H1 (cell line): ENCODE data around the gene AQP11. TPM values are rescaled to one million over a fixed set of nuclear protein-coding genes. Genes with fewer than 3 reads are reported as not detected.

Source experiments
- CTCF ChIA-PET: fragments of 300-600 bp; sonication (Branson Sonifier 250); formaldehyde crosslinking; loops from one replicate; lab custom pipeline; 2021; ENCODE audit not compliant: partially characterized antibody; lab: Charles Lee
- POLR2A ChIA-PET: fragments of 300-600 bp; sonication (Branson Sonifier 250); formaldehyde crosslinking; loops from one replicate; lab custom pipeline; 2021; ENCODE audit warnings: inconsistent platforms; ENCODE audit not compliant: partially characterized antibody; lab: Charles Lee
- DNase-seq, 2 experiments: peaks; one replicate each; pipeline versions ENCODE4 v3.0.0 to v3.0.0-alpha.2; 2010 to 2022; ENCODE audit warnings: low spot score in 2 of 2, low read depth in 1 of 2, mixed read lengths in 1 of 2
- FAIRE-seq: peaks from 2 replicates; lab custom pipeline; 2011; peaks lifted over from hg19 to GRCh38; lab: Jason Lieb, UNC
- H2AFZ ChIP-seq: 2 replicates; pipeline ENCODE4 v1.8.1; 2012; ENCODE audit warnings: low read length, inconsistent platforms
- H2AK5ac ChIP-seq: 2 replicates; pipeline ENCODE4 v1.6.1; 2013; ENCODE audit warnings: low read depth, low read length
- H2BK120ac ChIP-seq: replicated peaks from 2 replicates; pipeline ENCODE3; 2013; ENCODE audit warnings: low read depth, low read length, inconsistent platforms
- H2BK12ac ChIP-seq: 2 replicates; pipeline ENCODE4 v1.6.1; 2013; ENCODE audit warnings: low read depth, low read length
- H2BK15ac ChIP-seq: 2 replicates; pipeline ENCODE4 v1.6.1; 2013; ENCODE audit warnings: low read length
- H2BK20ac ChIP-seq: 2 replicates; pipeline ENCODE4 v1.6.1; 2013; ENCODE audit warnings: low read length
- H2BK5ac ChIP-seq: 2 replicates; pipeline ENCODE4 v1.6.1; 2013; ENCODE audit warnings: low read depth, low read length
- H3K14ac ChIP-seq: 2 replicates; pipeline ENCODE4 v1.6.1; 2013; ENCODE audit warnings: inconsistent platforms; ENCODE audit not compliant: insufficient read length
- H3K18ac ChIP-seq: 2 replicates; pipeline ENCODE4 v1.6.1; 2013; ENCODE audit warnings: low read length; ENCODE audit errors: extremely low read depth
- H3K23ac ChIP-seq: 2 replicates; pipeline ENCODE4 v1.6.1; 2013; ENCODE audit warnings: inconsistent platforms; ENCODE audit not compliant: insufficient read length
- H3K23me2 ChIP-seq: 2 replicates; pipeline ENCODE4 v1.6.1; 2013; ENCODE audit warnings: low read depth, low read length
- H3K27ac ChIP-seq: 2 replicates; pipeline ENCODE4 v1.6.1; 2011; ENCODE audit warnings: low read depth, low read length, inconsistent platforms
- H3K27me3 ChIP-seq, 4 experiments: replicated peaks in 1 of 4; 1 replicate in 1 of 4; 2 replicates in 3 of 4; pipeline versions ENCODE4 v1.6.1 to v1.8.1; 2011 to 2013; ENCODE audit warnings: low read length in 3 of 4, mild to moderate bottlenecking in 3 of 4, inconsistent platforms in 2 of 4, mixed read lengths in 2 of 4, moderate library complexity in 1 of 4; ENCODE audit not compliant: control insufficient read depth in 3 of 4, insufficient read depth in 3 of 4; ENCODE audit errors: extremely low read depth in 1 of 4
- H3K36me3 ChIP-seq, 4 experiments: 2 replicates each; pipeline versions ENCODE4 v1.6.1 to v1.8.1; 2011 to 2013; ENCODE audit warnings: mild to moderate bottlenecking in 4 of 4, low read length in 3 of 4, moderate library complexity in 2 of 4, control low read depth in 1 of 4, inconsistent platforms in 1 of 4; ENCODE audit not compliant: insufficient read depth in 4 of 4, control insufficient read depth in 2 of 4
- H3K4ac ChIP-seq: replicated peaks from 2 replicates; pipeline ENCODE3; 2013; ENCODE audit warnings: low read length, low read depth, mixed read lengths, inconsistent platforms; ENCODE audit not compliant: insufficient read length
- H3K4me1 ChIP-seq, 4 experiments: replicated peaks in 1 of 4; 1 replicate in 1 of 4; 2 replicates in 3 of 4; pipeline versions ENCODE4 v1.6.1 to v1.8.1; 2011 to 2013; ENCODE audit warnings: low read length in 3 of 4, inconsistent platforms in 2 of 4, mixed read lengths in 1 of 4; ENCODE audit not compliant: insufficient read depth in 4 of 4, control insufficient read depth in 3 of 4
- H3K4me2 ChIP-seq, 2 experiments: 2 replicates each; pipeline versions ENCODE4 v1.6.1 to v1.8.1; 2011 to 2013; ENCODE audit warnings: low read depth in 2 of 2, low read length in 2 of 2, control low read depth in 1 of 2, inconsistent platforms in 1 of 2, mild to moderate bottlenecking in 1 of 2; ENCODE audit not compliant: insufficient read depth in 1 of 2
- H3K4me3 ChIP-seq, 4 experiments: fragments of 200-600, 300-600 bp in 1 of 4; sonication (generic), shearing (Covaris generic), sonication (Bioruptor Twin) in 1 of 4; 2 replicates each; pipeline versions ENCODE4 v1.5.1 to v1.8.1; 2011 to 2016; ENCODE audit warnings: low read length in 4 of 4, low read depth in 3 of 4, control low read depth in 2 of 4, inconsistent platforms in 2 of 4, mild to moderate bottlenecking in 2 of 4, mixed read lengths in 1 of 4, moderate library complexity in 1 of 4; ENCODE audit not compliant: insufficient read depth in 2 of 4; ENCODE audit errors: extremely low read depth in 1 of 4
- H3K56ac ChIP-seq: replicated peaks from 2 replicates; pipeline ENCODE3; 2013; ENCODE audit warnings: low read depth, mild to moderate bottlenecking, mixed read lengths, low read length, inconsistent platforms; ENCODE audit not compliant: insufficient read length
- H3K79me1 ChIP-seq: 2 replicates; pipeline ENCODE4 v1.6.1; 2013; ENCODE audit warnings: low read depth, low read length, control low read depth
- H3K79me2 ChIP-seq, 2 experiments: 2 replicates each; pipeline versions ENCODE4 v1.6.1 to v1.8.1; 2012 to 2013; ENCODE audit warnings: low read length in 2 of 2, mild to moderate bottlenecking in 2 of 2, inconsistent platforms in 1 of 2; ENCODE audit not compliant: insufficient read depth in 2 of 2, control insufficient read depth in 1 of 2
- H3K9ac ChIP-seq, 4 experiments: replicated peaks in 1 of 4; 1 replicate in 1 of 4; 2 replicates in 3 of 4; pipeline versions ENCODE4 v1.6.1 to v1.8.1; 2011 to 2013; ENCODE audit warnings: low read depth in 3 of 4, low read length in 3 of 4, control low read depth in 2 of 4, mild to moderate bottlenecking in 2 of 4, moderate library complexity in 2 of 4, inconsistent platforms in 1 of 4; ENCODE audit errors: extremely low read depth in 1 of 4
- H3K9me3 ChIP-seq, 2 experiments: 2 replicates each; pipeline versions ENCODE4 v1.6.1 to v1.8.1; 2012 to 2013; ENCODE audit warnings: mild to moderate bottlenecking in 2 of 2, moderate library complexity in 2 of 2, control low read depth in 1 of 2, inconsistent platforms in 1 of 2, low read depth in 1 of 2, low read length in 1 of 2, mixed read lengths in 1 of 2; ENCODE audit not compliant: insufficient read depth in 2 of 2
- H4K20me1 ChIP-seq, 2 experiments: replicated peaks in 1 of 2; 2 replicates each; pipeline versions ENCODE3 to v1.8.1; 2011 to 2013; ENCODE audit warnings: inconsistent platforms in 2 of 2, low read length in 2 of 2, mild to moderate bottlenecking in 1 of 2; ENCODE audit not compliant: insufficient read depth in 2 of 2, control insufficient read depth in 1 of 2
- H4K5ac ChIP-seq: 2 replicates; pipeline ENCODE4 v1.6.1; 2013; ENCODE audit warnings: low read length, low read depth, mixed read lengths, inconsistent platforms; ENCODE audit not compliant: insufficient read length
- H4K8ac ChIP-seq: 2 replicates; pipeline ENCODE4 v1.8.0; 2013; ENCODE audit warnings: mild to moderate bottlenecking, moderate library complexity, low read length, inconsistent platforms; ENCODE audit not compliant: insufficient read depth; ENCODE audit errors: extremely low read depth
- H4K91ac ChIP-seq: replicated peaks from 2 replicates; pipeline ENCODE3; 2013; ENCODE audit warnings: low read length, mixed read lengths, inconsistent platforms; ENCODE audit not compliant: insufficient read length
- ATF3 ChIP-seq: IDR thresholded peaks from 2 replicates; pipeline ENCODE4 v1.6.1; 2011; ENCODE audit warnings: low read depth, mild to moderate bottlenecking, low read length; ENCODE audit not compliant: insufficient read depth
- BCL11A ChIP-seq, 2 experiments: IDR thresholded peaks; one replicate each; pipeline ENCODE4 v1.6.1; 2011; ENCODE audit warnings: low read depth in 2 of 2, low read length in 2 of 2, mild to moderate bottlenecking in 2 of 2
- BRCA1 ChIP-seq: IDR thresholded peaks from 2 replicates; pipeline ENCODE4 v1.6.1; 2012; ENCODE audit warnings: low read depth, low read length, improper control_type of control experiment
- CBX5 ChIP-seq: fragments of 300-800, 300-1000 bp; sonication (generic); IDR thresholded peaks from 2 replicates; pipeline ENCODE4 v1.7.1; 2016; ENCODE audit warnings: antibody characterized with exemption, low read length, low read depth
- CTBP2 ChIP-seq: IDR thresholded peaks from 2 replicates; pipeline ENCODE4 v1.7.0; 2011; ENCODE audit warnings: borderline replicate concordance, mild to moderate bottlenecking, moderate library complexity, mixed read lengths, low read length; ENCODE audit not compliant: insufficient read depth, insufficient read length
- E2F6 ChIP-seq: IDR thresholded peaks from 2 replicates; pipeline ENCODE4 v1.6.1; 2012; ENCODE audit warnings: inconsistent platforms
- GABPA ChIP-seq: IDR thresholded peaks from 2 replicates; pipeline ENCODE4 v1.6.1; 2011; ENCODE audit warnings: mild to moderate bottlenecking, low read length, moderate library complexity, borderline replicate concordance; ENCODE audit not compliant: insufficient read depth
- RAD21 ChIP-seq, 2 experiments: IDR thresholded peaks in 1 of 2; conservative IDR thresholded peaks in 1 of 2; 2 replicates each; pipeline ENCODE4 v1.6.1; 2011; ENCODE audit warnings: low read depth in 2 of 2, low read length in 2 of 2, improper control_type of control experiment in 1 of 2, inconsistent platforms in 1 of 2, mild to moderate bottlenecking in 1 of 2, moderate library complexity in 1 of 2
- SP1 ChIP-seq: IDR thresholded peaks from 2 replicates; pipeline ENCODE4 v1.6.1; 2011; ENCODE audit warnings: low read depth, low read length
- TAF1 ChIP-seq: IDR thresholded peaks from 2 replicates; pipeline ENCODE4 v1.6.1; 2011; ENCODE audit warnings: mild to moderate bottlenecking, low read depth, low read length
- WGBS, 2 experiments: shearing (Covaris generic) in 1 of 2; methylation state at CpG; one replicate each; pipeline versions ENCODE4 v1.1.6 to v1.1.7; 2013 to 2015; ENCODE audit warnings: low lambda C conversion rate in 2 of 2, mixed read lengths in 2 of 2, inconsistent platforms in 1 of 2, low coverage in 1 of 2, missing lambda C conversion rate in 1 of 2; ENCODE audit not compliant: insufficient replicate concordance in 2 of 2, insufficient coverage in 1 of 2, insufficient read length in 1 of 2; ENCODE audit errors: extremely low coverage in 1 of 2, missing lambda C conversion rate in 1 of 2; 5-methylcytosine and 5-hydroxymethylcytosine counted together
- polyA plus RNA-seq, 7 experiments: library from polyadenylated mRNA; depleted of rRNA in 3 of 7; stranded (reverse) in 5 of 7; unstranded in 2 of 7; fragments of >200 nt in 5 of 7; fragments of 200-250 nt in 2 of 7; gene quantifications; 1 replicate in 5 of 7; 2 replicates in 1 of 7; 4 replicates in 1 of 7; pipeline versions ENCODE4 v1.2.1 to v1.2.3, GENCODE V29; 2011 to 2013; ENCODE audit warnings: missing spikeins in 2 of 7, mixed read lengths in 2 of 7
- total RNA-seq: library from RNA; stranded (reverse); fragmentation: NEBNext Ultra II Directional; extraction: Animal tissue kit (Norgen Biotek cat#: 25700); gene quantifications from 2 replicates; pipeline ENCODE4 v1.2.1, GENCODE V29; 2021

Gene AQP11
- total and polyA plus RNA-seq, 2 of the 8 experiments (the other 6 are each of a cell fraction or from before 2014, with no cell fraction given): 1.1 to 1.6 TPM

GRCh38 chr11:77617892-77618291, 28.1 kb downstream of the AQP11 start:
- H3K36me3 ChIP-seq: peaks cover 9 to 75% (median 41%) of the 10 kb centered on the region in 4 experiments
- TF ChIP-seq CTBP2 (no peak), RAD21 (IDR thresholded peaks at IDR 0.05 in 1 of 2, conservative IDR thresholded peaks at IDR 0.05 in 1 of 2; ENCODE audit: low read depth in 2 of 2, low read length in 2 of 2) (no peak), TAF1 (no peak), ATF3 (no peak), BCL11A (IDR thresholded peaks at IDR 0.05; ENCODE audit: low read depth in 2 of 2, low read length in 2 of 2) (no peak), E2F6 (no peak), BRCA1 (no peak), CBX5 (no peak), SP1 (no peak), GABPA (no peak)
- no peak overlapping the region for H3K4me2 ChIP-seq
- H2AFZ ChIP-seq: no peak overlapping the region
- H3K79me2 ChIP-seq: no peaks in the 10 kb centered on the region
- H2BK120ac ChIP-seq: no peak overlapping the region
- H3K4me3 ChIP-seq: no peak overlapping the region
- no peaks in the 10 kb centered on the region for H3K9me3 ChIP-seq
- no peak overlapping the region for H3K18ac ChIP-seq
- no peak overlapping the region for H4K5ac ChIP-seq
- FAIRE-seq: no peak
- ChIA-PET CTCF (interaction anchor here (1.1 to 2.8 kb wide), 7 partner anchors 11 to 422 kb away, joined by 3 to 17 read pairs (median 4); no protein-coding TSS in a partner anchor), POLR2A (no interaction called here)
- H4K8ac ChIP-seq: no peak overlapping the region
- no peak overlapping the region for H2AK5ac ChIP-seq
- H2BK12ac ChIP-seq: no peak overlapping the region
- H3K9ac ChIP-seq: no peak overlapping the region
- H3K27me3 ChIP-seq: no peaks in the 10 kb centered on the region
- no peak overlapping the region for H2BK5ac ChIP-seq
- no peaks in the 10 kb centered on the region for H3K4me1 ChIP-seq
- no peaks in the 10 kb centered on the region for H3K79me1 ChIP-seq
- DNase-seq: no peak
- WGBS, 2 experiments: no CpG with 5 or more reads among the region's 3 CpGs
- no peak overlapping the region for H2BK15ac ChIP-seq
- H4K91ac ChIP-seq: no peak overlapping the region
- no peaks in the 10 kb centered on the region for H3K23me2 ChIP-seq
- H3K27ac ChIP-seq: no peak overlapping the region
- H2BK20ac ChIP-seq: no peak overlapping the region
- H3K4ac ChIP-seq: no peak overlapping the region
- H4K20me1 ChIP-seq: no peaks in the 10 kb centered on the region
- H3K56ac ChIP-seq: no peak overlapping the region
- no peak overlapping the region for H3K14ac ChIP-seq
- H3K23ac ChIP-seq: no peak overlapping the region
